ENCODE data around the gene CTCF. TPM values are rescaled to one million over a fixed set of nuclear protein-coding genes. Genes with fewer than 3 reads are reported as not detected.
A peak's percentile ranks its signal among the peaks of the same experiment; 100 is the strongest.

The CTCF gene
- total and polyA plus RNA-seq, 10 of the 15 experiments (the other 5 are each of a cell fraction or from before 2014, with no cell fraction given), result 9.1 to 55.0 (median 41.8) TPM

- TF ChIP-seq, protein P1, sequence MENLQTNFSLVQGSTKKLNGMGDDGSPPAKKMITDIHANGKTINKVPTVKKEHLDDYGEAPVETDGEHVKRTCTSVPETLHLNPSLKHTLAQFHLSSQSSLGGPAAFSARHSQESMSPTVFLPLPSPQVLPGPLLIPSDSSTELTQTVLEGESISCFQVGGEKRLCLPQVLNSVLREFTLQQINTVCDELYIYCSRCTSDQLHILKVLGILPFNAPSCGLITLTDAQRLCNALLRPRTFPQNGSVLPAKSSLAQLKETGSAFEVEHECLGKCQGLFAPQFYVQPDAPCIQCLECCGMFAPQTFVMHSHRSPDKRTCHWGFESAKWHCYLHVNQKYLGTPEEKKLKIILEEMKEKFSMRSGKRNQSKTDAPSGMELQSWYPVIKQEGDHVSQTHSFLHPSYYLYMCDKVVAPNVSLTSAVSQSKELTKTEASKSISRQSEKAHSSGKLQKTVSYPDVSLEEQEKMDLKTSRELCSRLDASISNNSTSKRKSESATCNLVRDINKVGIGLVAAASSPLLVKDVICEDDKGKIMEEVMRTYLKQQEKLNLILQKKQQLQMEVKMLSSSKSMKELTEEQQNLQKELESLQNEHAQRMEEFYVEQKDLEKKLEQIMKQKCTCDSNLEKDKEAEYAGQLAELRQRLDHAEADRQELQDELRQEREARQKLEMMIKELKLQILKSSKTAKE (IDR thresholded peaks at IDR 0.05; ENCODE audit: low read depth, poor library complexity, severe bottlenecking), result no peak
- TF ChIP-seq HDGF (IDR thresholded peaks at IDR 0.05), result peak; percentile 82; the same call in 1 of the 2 replicates
- TF ChIP-seq TCF3 (IDR thresholded peaks at IDR 0.05; ENCODE audit: borderline replicate concordance, insufficient read depth, low read depth, low read length), result no peak
- TF ChIP-seq, protein P2, sequence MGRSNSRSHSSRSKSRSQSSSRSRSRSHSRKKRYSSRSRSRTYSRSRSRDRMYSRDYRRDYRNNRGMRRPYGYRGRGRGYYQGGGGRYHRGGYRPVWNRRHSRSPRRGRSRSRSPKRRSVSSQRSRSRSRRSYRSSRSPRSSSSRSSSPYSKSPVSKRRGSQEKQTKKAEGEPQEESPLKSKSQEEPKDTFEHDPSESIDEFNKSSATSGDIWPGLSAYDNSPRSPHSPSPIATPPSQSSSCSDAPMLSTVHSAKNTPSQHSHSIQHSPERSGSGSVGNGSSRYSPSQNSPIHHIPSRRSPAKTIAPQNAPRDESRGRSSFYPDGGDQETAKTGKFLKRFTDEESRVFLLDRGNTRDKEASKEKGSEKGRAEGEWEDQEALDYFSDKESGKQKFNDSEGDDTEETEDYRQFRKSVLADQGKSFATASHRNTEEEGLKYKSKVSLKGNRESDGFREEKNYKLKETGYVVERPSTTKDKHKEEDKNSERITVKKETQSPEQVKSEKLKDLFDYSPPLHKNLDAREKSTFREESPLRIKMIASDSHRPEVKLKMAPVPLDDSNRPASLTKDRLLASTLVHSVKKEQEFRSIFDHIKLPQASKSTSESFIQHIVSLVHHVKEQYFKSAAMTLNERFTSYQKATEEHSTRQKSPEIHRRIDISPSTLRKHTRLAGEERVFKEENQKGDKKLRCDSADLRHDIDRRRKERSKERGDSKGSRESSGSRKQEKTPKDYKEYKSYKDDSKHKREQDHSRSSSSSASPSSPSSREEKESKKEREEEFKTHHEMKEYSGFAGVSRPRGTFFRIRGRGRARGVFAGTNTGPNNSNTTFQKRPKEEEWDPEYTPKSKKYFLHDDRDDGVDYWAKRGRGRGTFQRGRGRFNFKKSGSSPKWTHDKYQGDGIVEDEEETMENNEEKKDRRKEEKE (IDR thresholded peaks at IDR 0.05), result no peak
- no peak for TF ChIP-seq RELA (IDR thresholded peaks at IDR 0.05; ENCODE audit: borderline replicate concordance, partially characterized antibody)
- no peak; the same call in 1 of the 2 replicates for TF ChIP-seq RB1 (IDR thresholded peaks at IDR 0.05; ENCODE audit: borderline replicate concordance)
- TF ChIP-seq NFYA (IDR thresholded peaks at IDR 0.05; ENCODE audit: borderline replicate concordance, low read depth, low read length), result no peak
- TF ChIP-seq USF2 (IDR thresholded peaks at IDR 0.05; ENCODE audit: borderline replicate concordance, low read depth, low read length), result no peak
- TF ChIP-seq SIX5 (IDR thresholded peaks at IDR 0.05; ENCODE audit: low read depth, low read length, severe bottlenecking), result no peak
- no peak for TF ChIP-seq FOXK2 (IDR thresholded peaks at IDR 0.05)
- peak; percentile 43; the same call in 1 of the 2 replicates for TF ChIP-seq CHD2 (IDR thresholded peaks at IDR 0.05; ENCODE audit: borderline replicate concordance, low read depth, low read length)
- TF ChIP-seq NR2F1 (conservative IDR thresholded peaks at IDR 0.05), result peak; percentile 88
- TF ChIP-seq, protein P3, sequence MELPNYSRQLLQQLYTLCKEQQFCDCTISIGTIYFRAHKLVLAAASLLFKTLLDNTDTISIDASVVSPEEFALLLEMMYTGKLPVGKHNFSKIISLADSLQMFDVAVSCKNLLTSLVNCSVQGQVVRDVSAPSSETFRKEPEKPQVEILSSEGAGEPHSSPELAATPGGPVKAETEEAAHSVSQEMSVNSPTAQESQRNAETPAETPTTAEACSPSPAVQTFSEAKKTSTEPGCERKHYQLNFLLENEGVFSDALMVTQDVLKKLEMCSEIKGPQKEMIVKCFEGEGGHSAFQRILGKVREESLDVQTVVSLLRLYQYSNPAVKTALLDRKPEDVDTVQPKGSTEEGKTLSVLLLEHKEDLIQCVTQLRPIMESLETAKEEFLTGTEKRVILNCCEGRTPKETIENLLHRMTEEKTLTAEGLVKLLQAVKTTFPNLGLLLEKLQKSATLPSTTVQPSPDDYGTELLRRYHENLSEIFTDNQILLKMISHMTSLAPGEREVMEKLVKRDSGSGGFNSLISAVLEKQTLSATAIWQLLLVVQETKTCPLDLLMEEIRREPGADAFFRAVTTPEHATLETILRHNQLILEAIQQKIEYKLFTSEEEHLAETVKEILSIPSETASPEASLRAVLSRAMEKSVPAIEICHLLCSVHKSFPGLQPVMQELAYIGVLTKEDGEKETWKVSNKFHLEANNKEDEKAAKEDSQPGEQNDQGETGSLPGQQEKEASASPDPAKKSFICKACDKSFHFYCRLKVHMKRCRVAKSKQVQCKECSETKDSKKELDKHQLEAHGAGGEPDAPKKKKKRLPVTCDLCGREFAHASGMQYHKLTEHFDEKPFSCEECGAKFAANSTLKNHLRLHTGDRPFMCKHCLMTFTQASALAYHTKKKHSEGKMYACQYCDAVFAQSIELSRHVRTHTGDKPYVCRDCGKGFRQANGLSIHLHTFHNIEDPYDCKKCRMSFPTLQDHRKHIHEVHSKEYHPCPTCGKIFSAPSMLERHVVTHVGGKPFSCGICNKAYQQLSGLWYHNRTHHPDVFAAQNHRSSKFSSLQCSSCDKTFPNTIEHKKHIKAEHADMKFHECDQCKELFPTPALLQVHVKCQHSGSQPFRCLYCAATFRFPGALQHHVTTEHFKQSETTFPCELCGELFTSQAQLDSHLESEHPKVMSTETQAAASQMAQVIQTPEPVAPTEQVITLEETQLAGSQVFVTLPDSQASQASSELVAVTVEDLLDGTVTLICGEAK (IDR thresholded peaks at IDR 0.05; ENCODE audit: borderline replicate concordance), result no peak
- no peak for TF ChIP-seq SIN3A (IDR thresholded peaks at IDR 0.05; ENCODE audit: low read depth, low read length)
- no peak for TF ChIP-seq SMC3 (IDR thresholded peaks at IDR 0.05; ENCODE audit: borderline replicate concordance, low read length)
- TF ChIP-seq RUNX3 (IDR thresholded peaks at IDR 0.05; ENCODE audit: low read length), result no peak; the same call in 1 of the 2 replicates
- no peak for TF ChIP-seq SMAD1 (IDR thresholded peaks at IDR 0.05; ENCODE audit: low read depth, partially characterized antibody)
- 0 out of 2 replicates have a peak, but pooled peaks have one; percentile 27 for TF ChIP-seq MEF2A (IDR thresholded peaks at IDR 0.05; ENCODE audit: insufficient read depth, low read depth, low read length)
- no peak for TF ChIP-seq MYC (IDR thresholded peaks at IDR 0.05; ENCODE audit: insufficient read depth, insufficient read length, insufficient replicate concordance, low read length, severe bottlenecking)
- TF ChIP-seq TCF12 (IDR thresholded peaks at IDR 0.05; ENCODE audit: low read depth, low read length), result no peak
These were observed 44.5 kb upstream of the CTCF start (continued) for GRCh38 chr16:67517661-67518423.
